UCSD-AML1 (cell line): ENCODE results near the gene ARHGEF37.
"Not testable (repeated sequence)": the region's sequence is repeated elsewhere in the genome, so short reads cannot be mapped to it uniquely, and the experiment has no call there.

Source experiments
- DNase-seq: peaks from one replicate; lab custom pipeline; 2025; ENCODE audit not compliant: unreplicated experiment; lab: John Stamatoyannopoulos, UW

Gene ARHGEF37

DNA sequence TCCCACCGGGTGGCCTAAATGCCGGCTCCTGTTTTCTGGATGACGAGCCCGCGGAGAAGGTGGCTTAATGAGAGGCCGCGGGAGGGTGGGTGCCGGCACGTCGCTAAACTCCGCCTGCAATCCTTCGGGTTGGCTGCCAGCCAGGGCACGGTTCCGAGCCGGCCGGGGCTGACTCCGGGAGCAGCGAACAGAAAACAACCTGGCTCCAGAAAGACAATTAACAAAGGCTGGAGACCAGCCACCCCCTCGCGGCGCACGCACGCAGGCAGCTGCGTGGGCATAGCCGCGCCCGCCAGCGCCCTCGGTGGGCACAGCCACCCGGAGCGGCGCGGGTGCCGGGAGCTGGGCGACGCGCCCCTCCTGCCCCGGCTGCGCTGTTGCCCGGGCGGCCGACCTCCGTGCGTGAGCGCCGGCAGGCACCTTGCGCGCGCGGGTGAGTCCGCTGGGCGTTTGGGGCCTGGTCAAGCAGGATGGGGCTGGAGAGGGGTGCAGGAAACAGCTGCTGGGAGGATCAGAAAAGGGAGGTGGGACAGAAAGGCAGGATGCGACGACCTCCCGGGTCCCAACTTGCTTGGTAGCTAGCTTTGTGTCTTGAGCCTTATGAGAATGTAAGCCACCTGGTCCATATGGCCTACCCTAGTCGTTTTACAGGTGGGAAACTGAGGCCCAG, at the start of gene ARHGEF37:
Gene ARHGEF37, plus strand, starts transcription at position 307 of the 670 bp plus-strand sequence. CDS start 16,272 bp downstream, outside the sequence.
- DNase-seq = no peak

- DNase-seq = no peak
These were observed 48.9 kb upstream of the ARHGEF37 start for GRCh38 chr5:149532413-149532812.

DNA sequence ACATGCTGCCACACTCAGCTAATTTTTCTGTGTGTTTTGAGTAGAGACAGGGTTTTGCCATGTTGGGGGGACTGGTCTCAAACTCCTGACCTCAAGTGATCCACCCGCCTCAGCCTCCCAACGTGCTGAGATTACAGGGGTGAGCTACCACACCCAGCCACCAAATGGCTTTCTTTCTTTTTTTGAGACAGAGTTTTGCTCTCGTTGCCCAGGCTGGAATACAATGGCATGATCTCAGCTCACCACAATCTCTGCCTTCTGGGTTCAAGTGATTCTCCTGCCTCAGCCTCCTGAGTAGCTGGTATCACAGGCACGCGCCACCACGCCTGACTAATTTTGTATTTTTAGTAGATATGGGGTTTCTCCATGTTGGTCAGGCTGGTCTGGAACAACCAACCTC, 45.5 kb upstream of the ARHGEF37 start:
- not testable (repeated sequence) for DNase-seq

DNA sequence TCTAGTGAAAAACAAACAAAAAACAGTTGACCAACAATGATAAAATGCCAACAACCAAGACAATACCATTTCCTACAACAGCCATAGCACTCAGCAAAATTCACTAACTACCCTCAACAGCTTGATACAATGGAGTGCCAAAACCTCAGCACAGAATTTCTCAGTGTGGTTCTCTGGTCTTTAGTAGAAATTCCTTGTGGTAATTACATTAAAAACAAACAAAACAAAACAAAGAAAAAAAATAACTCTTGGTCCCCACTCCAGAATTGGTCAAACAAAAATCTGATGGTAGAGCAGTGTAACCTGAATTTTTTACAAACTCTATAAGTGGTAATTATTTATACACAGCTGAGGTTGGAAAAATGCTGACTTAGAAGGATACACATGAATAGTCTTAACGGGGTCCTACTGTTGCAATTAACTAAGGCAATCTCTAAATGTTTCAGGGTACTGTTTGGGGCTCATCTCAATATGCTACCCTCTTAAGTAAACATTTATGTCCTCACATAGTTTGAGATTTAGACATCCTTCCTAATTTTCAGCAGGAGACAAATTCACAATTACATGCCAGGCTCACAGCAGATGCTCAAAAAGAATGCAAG, 43.8 kb upstream of the ARHGEF37 start:
- DNase-seq = no peak

- DNase-seq = no peak
These were observed 41.2 kb upstream of the ARHGEF37 start for GRCh38 chr5:149540089-149540488.

- no peak for DNase-seq
These were observed 39.4 kb upstream of the ARHGEF37 start for GRCh38 chr5:149541893-149542292.

- DNase-seq = no peak
These were observed 37.8 kb upstream of the ARHGEF37 start for GRCh38 chr5:149543361-149544027.

- no peak for DNase-seq
These were observed 37.3 kb upstream of the ARHGEF37 start for GRCh38 chr5:149544028-149544420.

- DNase-seq = no peak
These were observed 36.0 kb upstream of the ARHGEF37 start for GRCh38 chr5:149545327-149545726.

DNA sequence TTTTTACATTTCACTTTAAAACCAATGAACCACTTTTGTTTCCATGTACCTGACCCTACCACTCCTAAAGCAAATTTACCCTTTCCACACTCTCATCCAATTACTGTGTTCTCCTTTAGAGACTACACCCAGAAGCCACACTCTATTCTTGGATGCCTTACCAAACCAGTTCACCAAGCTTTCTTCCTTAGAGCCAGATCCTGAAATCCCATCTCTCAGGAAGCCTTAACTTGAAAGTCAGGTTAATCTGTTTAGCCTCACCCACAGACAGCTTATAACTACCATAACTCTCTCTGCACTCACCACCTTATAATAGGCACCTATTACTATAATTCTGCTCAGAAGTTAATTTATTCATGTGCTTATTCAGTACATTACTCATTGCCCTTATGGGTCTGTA, 34.3 kb upstream of the ARHGEF37 start:
- DNase-seq = no peak

- peak; percentile 34 for DNase-seq
These were observed 31.6 kb upstream of the ARHGEF37 start for GRCh38 chr5:149549461-149550267.

- DNase-seq = no peak
These were observed 31.1 kb upstream of the ARHGEF37 start for GRCh38 chr5:149550268-149550583.

- peak; percentile 58 for DNase-seq
These were observed 30.6 kb upstream of the ARHGEF37 start for GRCh38 chr5:149550594-149551226.

DNA sequence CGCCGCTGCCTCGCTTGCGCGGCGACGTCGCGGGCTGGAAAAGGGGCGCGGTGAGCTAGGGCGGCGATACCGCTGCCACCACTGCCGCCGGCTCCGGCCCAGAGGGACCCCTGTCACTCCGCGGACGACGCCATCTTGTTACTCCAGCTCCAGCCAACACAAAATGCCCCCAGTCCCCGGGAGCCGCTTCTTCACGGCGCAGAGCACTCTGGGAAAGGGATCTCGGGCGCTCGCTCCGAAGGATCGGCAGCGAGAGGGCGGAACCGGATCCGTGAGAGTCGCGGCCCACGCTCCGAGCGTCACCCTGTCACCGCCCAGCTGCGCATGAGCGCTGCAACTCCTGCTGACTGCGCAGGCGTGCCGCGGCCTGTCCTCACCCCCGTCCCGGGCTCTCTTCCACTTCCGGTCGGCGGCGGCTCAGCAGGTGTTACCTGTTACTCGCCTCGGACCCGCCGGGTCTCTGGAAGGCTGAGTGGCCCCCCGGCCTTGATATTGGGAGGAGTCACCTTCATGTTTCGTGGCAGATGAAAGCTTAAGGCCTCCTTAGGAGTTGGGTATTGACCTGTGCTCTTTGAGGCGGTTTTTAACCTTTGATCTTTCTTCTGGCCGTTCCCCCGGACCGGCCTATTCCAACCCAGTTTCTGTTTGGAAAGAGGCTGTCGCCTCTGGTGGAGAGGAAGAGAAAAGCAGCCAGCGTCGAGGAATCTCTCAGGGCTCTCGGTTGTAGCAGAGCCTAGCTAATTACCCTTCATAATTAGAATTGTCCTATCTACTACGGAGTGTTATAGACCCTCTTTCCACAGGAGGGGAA, 29.9 kb upstream of the ARHGEF37 start, which contains the start of gene CSNK1A1:
Gene CSNK1A1, minus strand, starts transcription at position 213 of the 811 bp plus-strand sequence. CDS start 475 bp downstream, outside the sequence.
- peak; percentile 100 for DNase-seq

DNA sequence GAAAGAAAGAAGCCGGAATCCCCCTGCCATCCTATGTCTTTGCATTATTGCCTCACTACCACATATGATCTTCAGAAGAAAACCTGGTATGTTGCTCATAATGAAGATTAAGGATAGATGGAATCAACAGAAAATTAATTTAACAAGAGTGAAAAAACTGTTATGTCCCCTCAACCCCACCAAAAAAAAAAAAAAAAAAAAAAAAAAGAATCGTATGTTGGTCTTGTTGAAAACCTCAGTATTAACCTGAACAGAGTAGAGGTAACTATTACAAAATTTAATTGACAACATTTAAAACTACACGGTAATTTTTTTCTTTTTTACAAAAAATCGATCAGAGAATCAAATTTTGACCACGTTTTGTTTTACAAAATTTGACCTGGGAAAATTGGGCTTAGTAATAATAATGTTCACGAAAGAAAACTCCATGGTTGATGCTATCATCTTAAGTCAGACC, 29.2 kb upstream of the ARHGEF37 start:
- no peak for DNase-seq

- DNase-seq = no peak
These were observed 28.6 kb upstream of the ARHGEF37 start for GRCh38 chr5:149552553-149553160.

- no peak for DNase-seq
These were observed 21.6 kb upstream of the ARHGEF37 start for GRCh38 chr5:149559706-149560105.

- DNase-seq = no peak
These were observed 19.4 kb upstream of the ARHGEF37 start for GRCh38 chr5:149561848-149562247.

GRCh38 chr5:149563466-149563865, 17.8 kb upstream of the ARHGEF37 start:
- DNase-seq = no peak
